Gastrocnemius medialis (tissue), 4 donors: ENCODE data around the gene DUSP3. TPM values are rescaled to one million over a fixed set of nuclear protein-coding genes. Genes with fewer than 3 reads are reported as not detected.

Source experiments
- ATAC-seq, 2 donors: fragments of 150-250 bp; one replicate each; pipeline ENCODE4 v1.9.1; 2016
- DNase-seq, 2 donors: peaks; one replicate each; pipeline ENCODE4 v3.0.0-alpha.2; 2019
- H3K27ac ChIP-seq, 4 donors: fragments of 200-600 bp; sonication (generic); 1 replicate in 1 of 4; 2 replicates in 3 of 4; pipeline ENCODE4 v1.5.1; 2016 to 2018; ENCODE audit warnings: mild to moderate bottlenecking in 2 of 4, moderate library complexity in 1 of 4
- H3K27me3 ChIP-seq, 3 donors: fragments of 200-600 bp; sonication (generic) in 2 of 3; 1 replicate in 1 of 3; 2 replicates in 2 of 3; pipeline versions ENCODE4 v1.5.1 to v1.6.0; 2016 to 2019; ENCODE audit warnings: mild to moderate bottlenecking in 1 of 3, moderate library complexity in 1 of 3
- H3K36me3 ChIP-seq, 2 donors: fragments of 200-600 bp; sonication (generic) in 1 of 2; one replicate each; pipeline ENCODE4 v1.5.1; 2017 to 2018
- H3K4me1 ChIP-seq, 2 donors: fragments of 200-600 bp; sonication (generic) in 1 of 2; one replicate each; pipeline ENCODE4 v1.5.1; 2016 to 2017; ENCODE audit warnings: mild to moderate bottlenecking in 2 of 2
- H3K4me3 ChIP-seq, 4 donors: fragments of 200-600 bp; sonication (generic) in 3 of 4; 1 replicate in 1 of 4; 2 replicates in 3 of 4; pipeline ENCODE4 v1.5.1; 2016 to 2019; ENCODE audit warnings: mild to moderate bottlenecking in 2 of 4
- H3K9me3 ChIP-seq, 3 donors: fragments of 200-600 bp; sonication (generic) in 2 of 3; 1 replicate in 1 of 3; 2 replicates in 2 of 3; pipeline ENCODE4 v1.5.1; 2016 to 2019
- POLR2A ChIP-seq, 2 donors: fragments of 450-650 bp; IDR thresholded peaks; one replicate each; pipeline ENCODE4 v1.6.1; 2017; ENCODE audit warnings: antibody characterized with exemption in 2 of 2, mild to moderate bottlenecking in 2 of 2, moderate library complexity in 2 of 2
- in situ Hi-C, 4 donors: fragments of 200-750 bp; cut with MboI; loops; one replicate each; pipeline versions ENCODE4 v1.15.0 to v1.8.0; 2017; ENCODE audit warnings: low sequenced_read_pairs in 4 of 4
- intact Hi-C: fragments of 100-400 bp; cut with DNase I; formaldehyde crosslinking; loops from one replicate; pipeline ENCODE4 v1.15.1; 2023; ENCODE audit warnings: low total_unique reads
- total RNA-seq, 4 donors: library from RNA; depleted of rRNA; stranded (reverse); fragments of >200 nt; gene quantifications; one replicate each; pipeline versions ENCODE4 v1.1.0 to v1.2.3, GENCODE V29; 2016
- TF ChIP-seq, protein P1 (sequence below), 5 experiments: fragments of 450-650 bp in 3 of 5; fragments of 200-600 bp in 2 of 5; sonication (generic) in 2 of 5; IDR thresholded peaks in 4 of 5; conservative IDR thresholded peaks in 1 of 5; 1 replicate in 4 of 5; 2 replicates in 1 of 5; pipeline ENCODE4 v1.5.1; 2016 to 2019; ENCODE audit warnings: antibody characterized with exemption in 5 of 5, mild to moderate bottlenecking in 3 of 5, moderate library complexity in 3 of 5

DUSP3 gene
- total RNA-seq, 4 donors from 2014 or later, result 121 to 184 (median 145) TPM

DNA sequence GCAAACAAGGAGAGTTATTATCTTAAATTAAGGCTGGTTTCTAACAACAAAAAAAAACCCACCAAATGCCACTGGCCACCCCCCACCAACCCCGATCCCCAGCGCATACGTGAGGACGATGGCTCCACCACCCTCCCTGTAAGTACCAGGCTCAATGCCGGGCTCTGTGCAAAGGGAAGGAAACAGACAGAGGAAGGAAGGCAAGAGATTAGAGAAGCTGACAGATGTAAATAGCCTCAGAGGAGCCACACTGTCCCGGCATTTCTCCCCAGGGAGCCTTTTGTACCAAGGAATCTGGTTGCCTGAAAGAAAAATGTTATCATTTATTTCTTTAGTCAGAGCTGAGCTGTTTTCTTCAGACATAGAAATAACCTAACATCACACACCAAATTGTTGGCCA, 33.2 kb downstream of the DUSP3 start:
- no peak overlapping the region for H3K4me3 ChIP-seq
- no peaks in the 10 kb centered on the region for H3K27me3 ChIP-seq
- DNase-seq (no peak), ATAC-seq (no peak)
- in situ Hi-C loops (no loop called here), intact Hi-C loops (no loop called here)
- H3K27ac ChIP-seq, result no peak overlapping the region
- no peaks in the 10 kb centered on the region for H3K36me3 ChIP-seq
- no peaks in the 10 kb centered on the region for H3K9me3 ChIP-seq
- TF ChIP-seq, protein P1, sequence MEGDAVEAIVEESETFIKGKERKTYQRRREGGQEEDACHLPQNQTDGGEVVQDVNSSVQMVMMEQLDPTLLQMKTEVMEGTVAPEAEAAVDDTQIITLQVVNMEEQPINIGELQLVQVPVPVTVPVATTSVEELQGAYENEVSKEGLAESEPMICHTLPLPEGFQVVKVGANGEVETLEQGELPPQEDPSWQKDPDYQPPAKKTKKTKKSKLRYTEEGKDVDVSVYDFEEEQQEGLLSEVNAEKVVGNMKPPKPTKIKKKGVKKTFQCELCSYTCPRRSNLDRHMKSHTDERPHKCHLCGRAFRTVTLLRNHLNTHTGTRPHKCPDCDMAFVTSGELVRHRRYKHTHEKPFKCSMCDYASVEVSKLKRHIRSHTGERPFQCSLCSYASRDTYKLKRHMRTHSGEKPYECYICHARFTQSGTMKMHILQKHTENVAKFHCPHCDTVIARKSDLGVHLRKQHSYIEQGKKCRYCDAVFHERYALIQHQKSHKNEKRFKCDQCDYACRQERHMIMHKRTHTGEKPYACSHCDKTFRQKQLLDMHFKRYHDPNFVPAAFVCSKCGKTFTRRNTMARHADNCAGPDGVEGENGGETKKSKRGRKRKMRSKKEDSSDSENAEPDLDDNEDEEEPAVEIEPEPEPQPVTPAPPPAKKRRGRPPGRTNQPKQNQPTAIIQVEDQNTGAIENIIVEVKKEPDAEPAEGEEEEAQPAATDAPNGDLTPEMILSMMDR (IDR thresholded peaks at IDR 0.05 in 4 of 5, conservative IDR thresholded peaks at IDR 0.05 in 1 of 5), result no peak
- TF ChIP-seq POLR2A (IDR thresholded peaks at IDR 0.05), result no peak
- H3K4me1 ChIP-seq, result no peaks in the 10 kb centered on the region

DNA sequence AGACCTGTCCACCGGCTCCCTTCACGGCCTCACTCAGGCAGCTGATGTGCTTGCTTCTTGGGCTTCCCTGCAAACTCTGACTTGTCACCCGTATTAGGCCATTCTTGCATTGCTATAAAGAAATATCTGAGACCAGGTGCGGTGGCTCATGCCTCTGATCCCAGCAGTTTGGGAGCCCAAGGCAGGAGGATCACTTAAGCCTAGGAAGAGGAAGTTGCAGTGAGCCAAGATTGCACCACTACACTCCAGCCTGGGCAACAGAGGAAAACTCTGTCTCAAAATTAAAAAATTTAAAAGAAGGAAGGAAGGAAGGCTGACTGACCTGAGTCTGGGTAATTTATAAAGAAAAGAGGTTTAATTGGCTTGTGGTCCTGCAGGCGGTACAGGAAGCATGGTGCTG, 37.1 kb downstream of the DUSP3 start:
- Histone ChIP-seq H3K4me1 (no peaks in the 10 kb centered on the region), H3K36me3 (no peaks in the 10 kb centered on the region), H3K4me3 (no peak overlapping the region), H3K9me3 (no peaks in the 10 kb centered on the region), H3K27ac (no peak overlapping the region), H3K27me3 (no peaks in the 10 kb centered on the region)
- TF ChIP-seq POLR2A (IDR thresholded peaks at IDR 0.05), result no peak
- TF ChIP-seq, protein P1 (IDR thresholded peaks at IDR 0.05 in 4 of 5, conservative IDR thresholded peaks at IDR 0.05 in 1 of 5), result no peak
- in situ Hi-C loops, result no loop called here
- no peak for DNase-seq
- ATAC-seq, result no peak
- intact Hi-C loops, result no loop called here

DNA sequence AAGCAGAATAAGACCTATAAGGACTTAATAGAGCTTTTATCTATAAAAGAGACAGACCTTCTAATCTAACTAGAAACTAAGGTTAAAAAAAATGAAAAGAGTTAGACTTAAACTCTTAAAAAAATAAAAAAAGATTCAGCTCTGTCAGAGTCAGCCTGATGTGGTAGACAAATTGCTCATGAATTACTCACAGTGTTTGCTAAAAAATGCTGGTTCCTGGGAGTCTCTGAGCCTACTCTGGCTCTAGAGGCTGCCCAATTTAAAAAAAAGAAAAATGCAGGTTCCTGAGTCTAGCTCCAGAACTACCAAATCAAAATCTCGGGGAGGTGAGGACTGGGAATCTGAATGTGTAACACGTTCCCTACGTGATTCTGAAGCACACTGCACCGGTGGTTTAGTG, 38.2 kb downstream of the DUSP3 start:
- intact Hi-C loops, result no loop called here
- no peaks in the 10 kb centered on the region for H3K27me3 ChIP-seq
- DNase-seq (no peak), ATAC-seq (no peak)
- no peaks in the 10 kb centered on the region for H3K9me3 ChIP-seq
- no peak overlapping the region for H3K4me3 ChIP-seq
- no peaks in the 10 kb centered on the region for H3K36me3 ChIP-seq
- no peak overlapping the region for H3K27ac ChIP-seq
- no peak for TF ChIP-seq POLR2A (IDR thresholded peaks at IDR 0.05)
- TF ChIP-seq, protein P1 (IDR thresholded peaks at IDR 0.05 in 4 of 5, conservative IDR thresholded peaks at IDR 0.05 in 1 of 5), result no peak
- in situ Hi-C loops, result no loop called here
- no peaks in the 10 kb centered on the region for H3K4me1 ChIP-seq

DNA sequence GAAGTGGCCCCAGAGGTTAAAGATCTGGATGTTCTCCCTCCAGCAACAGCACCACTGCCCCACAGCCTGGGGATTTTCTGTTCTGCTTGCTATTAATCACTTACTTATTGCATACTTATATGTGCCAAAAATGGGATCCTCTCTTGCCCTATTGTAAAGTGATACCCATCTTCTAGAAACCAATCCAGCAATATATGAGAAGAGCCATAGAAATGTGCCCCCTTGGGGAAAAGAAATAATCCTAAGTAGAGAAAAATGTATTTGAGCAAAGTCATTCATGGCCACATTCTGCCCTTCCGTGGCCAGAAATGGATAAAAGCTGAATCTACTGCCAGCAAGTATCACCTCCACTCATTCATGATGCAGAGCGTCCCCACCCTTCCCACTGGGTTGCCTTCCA, 41.1 kb downstream of the DUSP3 start:
- no peak for DNase-seq
- intact Hi-C loops, result no loop called here
- Histone ChIP-seq H3K27ac (no peak overlapping the region), H3K36me3 (no peaks in the 10 kb centered on the region), H3K4me3 (no peak overlapping the region), H3K9me3 (no peaks in the 10 kb centered on the region), H3K27me3 (no peaks in the 10 kb centered on the region), H3K4me1 (no peaks in the 10 kb centered on the region)
- no peak for TF ChIP-seq POLR2A (IDR thresholded peaks at IDR 0.05)
- TF ChIP-seq, protein P1 (IDR thresholded peaks at IDR 0.05 in 4 of 5, conservative IDR thresholded peaks at IDR 0.05 in 1 of 5), result no peak
- in situ Hi-C loops, result no loop called here
- no peak for ATAC-seq

DNA sequence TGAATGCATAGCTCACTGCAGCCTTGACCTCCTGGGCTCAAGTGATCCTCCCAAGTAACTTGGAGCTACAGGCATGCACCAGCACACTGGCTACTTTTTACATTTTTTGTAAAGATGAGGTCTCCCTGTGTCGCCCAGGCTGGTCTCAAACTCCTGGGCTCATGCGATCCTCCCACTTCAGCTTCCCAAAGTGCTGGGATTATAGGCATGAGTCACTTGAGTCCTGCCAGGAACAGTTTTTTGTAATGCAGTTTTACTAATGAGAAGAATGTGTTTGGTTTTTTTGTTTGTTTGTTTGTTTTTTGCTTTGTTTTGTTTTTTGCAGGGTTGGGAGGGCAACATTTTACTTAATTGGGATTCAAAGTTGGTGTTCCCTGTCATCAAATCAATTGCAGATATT, 42.4 kb downstream of the DUSP3 start:
- in situ Hi-C loops, result no loop called here
- intact Hi-C loops, result no loop called here
- Histone ChIP-seq H3K36me3 (no peaks in the 10 kb centered on the region), H3K27me3 (no peaks in the 10 kb centered on the region), H3K4me1 (no peaks in the 10 kb centered on the region), H3K27ac (no peak overlapping the region), H3K4me3 (no peak overlapping the region), H3K9me3 (no peaks in the 10 kb centered on the region)
- DNase-seq, result no peak
- no peak for ATAC-seq
- TF ChIP-seq, protein P1 (IDR thresholded peaks at IDR 0.05 in 4 of 5, conservative IDR thresholded peaks at IDR 0.05 in 1 of 5), result no peak
- no peak for TF ChIP-seq POLR2A (IDR thresholded peaks at IDR 0.05)
